Measurements from ENCODE around the gene AVEN.

DNA sequence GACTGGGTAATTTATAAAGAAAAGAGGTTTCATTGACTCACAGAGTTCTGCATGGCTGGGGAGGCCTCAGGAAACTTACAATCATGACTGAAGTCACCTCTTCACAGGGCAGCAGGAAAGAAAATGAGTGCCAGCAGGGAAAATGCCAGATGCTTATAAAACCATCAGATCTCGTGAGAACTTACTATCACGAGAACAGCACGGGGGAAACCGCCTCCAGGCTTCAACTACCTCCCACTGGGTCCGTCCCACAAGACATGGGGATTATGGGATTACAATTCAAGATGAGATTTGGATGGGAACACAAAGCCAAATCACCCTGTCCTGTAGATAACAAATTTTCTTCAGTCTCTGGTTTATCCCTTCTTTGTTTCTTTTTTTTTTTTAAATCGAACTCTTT is 31.0 kb upstream of the AVEN start:
- TF ChIP-seq POLR2A (IDR thresholded peaks at IDR 0.05), result no peak
- TF ChIP-seq, protein P1, sequence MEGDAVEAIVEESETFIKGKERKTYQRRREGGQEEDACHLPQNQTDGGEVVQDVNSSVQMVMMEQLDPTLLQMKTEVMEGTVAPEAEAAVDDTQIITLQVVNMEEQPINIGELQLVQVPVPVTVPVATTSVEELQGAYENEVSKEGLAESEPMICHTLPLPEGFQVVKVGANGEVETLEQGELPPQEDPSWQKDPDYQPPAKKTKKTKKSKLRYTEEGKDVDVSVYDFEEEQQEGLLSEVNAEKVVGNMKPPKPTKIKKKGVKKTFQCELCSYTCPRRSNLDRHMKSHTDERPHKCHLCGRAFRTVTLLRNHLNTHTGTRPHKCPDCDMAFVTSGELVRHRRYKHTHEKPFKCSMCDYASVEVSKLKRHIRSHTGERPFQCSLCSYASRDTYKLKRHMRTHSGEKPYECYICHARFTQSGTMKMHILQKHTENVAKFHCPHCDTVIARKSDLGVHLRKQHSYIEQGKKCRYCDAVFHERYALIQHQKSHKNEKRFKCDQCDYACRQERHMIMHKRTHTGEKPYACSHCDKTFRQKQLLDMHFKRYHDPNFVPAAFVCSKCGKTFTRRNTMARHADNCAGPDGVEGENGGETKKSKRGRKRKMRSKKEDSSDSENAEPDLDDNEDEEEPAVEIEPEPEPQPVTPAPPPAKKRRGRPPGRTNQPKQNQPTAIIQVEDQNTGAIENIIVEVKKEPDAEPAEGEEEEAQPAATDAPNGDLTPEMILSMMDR (IDR thresholded peaks at IDR 0.05), result no peak
